ENCODE results near the gene ST8SIA5.

Gene ST8SIA5

GRCh38 chr18:46754661-46755292, 2.1 kb downstream of the ST8SIA5 start:
- H3K4me1 Mint-ChIP-seq: peaks cover 23% of the 10 kb centered on the region
- H3K36me3 Mint-ChIP-seq (ENCODE audit: low read depth): no peaks in the 10 kb centered on the region
- peak; percentile 20 for TF ChIP-seq CTCF (IDR thresholded peaks at IDR 0.05)
- no peaks in the 10 kb centered on the region for H3K9me3 Mint-ChIP-seq
- peak; percentile 38 for DNase-seq
- no peak overlapping the region for H3K27ac Mint-ChIP-seq
- peak overlapping the region; percentile 70 for H3K4me3 Mint-ChIP-seq
- H3K27me3 Mint-ChIP-seq (ENCODE audit: low read depth, poor library complexity): peaks cover 95% of the 10 kb centered on the region

- peaks cover 23% of the 10 kb centered on the region for H3K4me1 Mint-ChIP-seq
- H3K36me3 Mint-ChIP-seq (ENCODE audit: low read depth): no peaks in the 10 kb centered on the region
- H3K4me3 Mint-ChIP-seq: no peak overlapping the region
- DNase-seq: no peak
- H3K27me3 Mint-ChIP-seq (ENCODE audit: low read depth, poor library complexity): peaks cover 91% of the 10 kb centered on the region
- TF ChIP-seq CTCF (IDR thresholded peaks at IDR 0.05): no peak
- no peak overlapping the region for H3K27ac Mint-ChIP-seq
- no peaks in the 10 kb centered on the region for H3K9me3 Mint-ChIP-seq
These were observed 2.7 kb downstream of the ST8SIA5 start for GRCh38 chr18:46754188-46754587.

DNA sequence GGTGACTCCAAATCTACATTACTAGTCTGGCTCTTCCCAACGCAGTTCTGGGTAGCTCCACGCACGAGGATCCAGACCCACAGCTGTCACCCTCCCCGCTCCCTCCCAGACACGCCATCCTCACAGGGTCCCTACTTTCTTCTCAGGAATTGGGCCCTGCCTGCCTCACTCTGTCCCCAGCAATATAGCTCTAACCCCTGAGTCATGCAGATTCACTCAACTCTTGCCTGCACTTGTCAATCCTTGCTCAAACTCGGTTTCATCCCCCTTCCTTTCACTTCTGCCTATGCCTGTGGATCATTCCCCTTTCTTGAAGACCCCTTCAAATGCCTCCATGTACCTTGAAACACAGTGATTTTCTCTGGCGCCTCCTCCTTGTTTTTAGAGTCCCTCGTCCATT, 5.0 kb downstream of the ST8SIA5 start:
- no peak for TF ChIP-seq CTCF (IDR thresholded peaks at IDR 0.05)
- no peak overlapping the region for H3K27ac Mint-ChIP-seq
- no peak overlapping the region for H3K4me3 Mint-ChIP-seq
- peaks cover 13% of the 10 kb centered on the region for H3K4me1 Mint-ChIP-seq
- DNase-seq: no peak
- no peaks in the 10 kb centered on the region for H3K36me3 Mint-ChIP-seq (ENCODE audit: low read depth)
- H3K9me3 Mint-ChIP-seq: peaks cover 4% of the 10 kb centered on the region
- H3K27me3 Mint-ChIP-seq (ENCODE audit: low read depth, poor library complexity): peaks cover 68% of the 10 kb centered on the region

DNA sequence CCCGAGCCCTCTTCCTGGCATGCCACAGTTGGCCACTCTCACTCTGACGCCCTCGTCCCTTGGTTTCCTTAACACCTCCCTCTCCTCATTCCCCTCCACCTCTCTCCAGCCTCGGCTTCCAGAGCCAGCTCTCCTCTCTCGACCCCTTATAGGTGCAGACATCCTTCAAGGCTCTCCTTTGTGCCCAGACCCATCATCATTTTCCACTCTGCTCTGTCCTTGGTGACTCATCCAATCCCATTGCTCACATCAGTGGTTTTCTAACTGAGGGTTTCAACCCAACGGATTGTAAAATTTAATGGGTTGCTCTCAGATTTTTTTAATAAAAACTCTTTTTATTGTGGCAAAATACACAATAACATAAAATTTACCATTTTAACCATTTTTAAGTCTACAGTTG, 6.2 kb downstream of the ST8SIA5 start:
- Mint-ChIP-seq H3K27ac (no peak overlapping the region), H3K4me3 (no peak overlapping the region), H3K9me3 (peaks cover 14% of the 10 kb centered on the region), H3K4me1 (peaks cover 8% of the 10 kb centered on the region), H3K27me3 (ENCODE audit: low read depth, poor library complexity) (peaks cover 63% of the 10 kb centered on the region), H3K36me3 (ENCODE audit: low read depth) (no peaks in the 10 kb centered on the region)
- DNase-seq: no peak
- TF ChIP-seq CTCF (IDR thresholded peaks at IDR 0.05): no peak

GRCh38 chr18:46748466-46748865, 8.4 kb downstream of the ST8SIA5 start:
- no peak overlapping the region for H3K27ac Mint-ChIP-seq
- H3K27me3 Mint-ChIP-seq (ENCODE audit: low read depth, poor library complexity): peaks cover 46% of the 10 kb centered on the region
- no peak for DNase-seq

More at GRCh38 chr18:46748466-46748865, 8.4 kb downstream of the ST8SIA5 start:
- Mint-ChIP-seq H3K9me3 (peaks cover 23% of the 10 kb centered on the region), H3K4me3 (no peak overlapping the region), H3K36me3 (ENCODE audit: low read depth) (no peaks in the 10 kb centered on the region), H3K4me1 (no peaks in the 10 kb centered on the region)
- TF ChIP-seq CTCF (IDR thresholded peaks at IDR 0.05): no peak
